Glomerular visceral epithelial cell (primary cell): ENCODE measurements around the gene SLCO3A1.

Experiments
- DNase-seq: peaks from one replicate; pipeline ENCODE4 v3.0.0-alpha.2; 2016; ENCODE audit errors: extremely low spot score

The SLCO3A1 gene

GRCh38 chr15:92100751-92101150 is 247.2 kb downstream of the SLCO3A1 start:
- no peak for DNase-seq

- DNase-seq, result no peak
Measured at GRCh38 chr15:92101708-92102394, 248.3 kb downstream of the SLCO3A1 start.

GRCh38 chr15:92102395-92102755 is 248.9 kb downstream of the SLCO3A1 start:
- DNase-seq, result no peak

DNA sequence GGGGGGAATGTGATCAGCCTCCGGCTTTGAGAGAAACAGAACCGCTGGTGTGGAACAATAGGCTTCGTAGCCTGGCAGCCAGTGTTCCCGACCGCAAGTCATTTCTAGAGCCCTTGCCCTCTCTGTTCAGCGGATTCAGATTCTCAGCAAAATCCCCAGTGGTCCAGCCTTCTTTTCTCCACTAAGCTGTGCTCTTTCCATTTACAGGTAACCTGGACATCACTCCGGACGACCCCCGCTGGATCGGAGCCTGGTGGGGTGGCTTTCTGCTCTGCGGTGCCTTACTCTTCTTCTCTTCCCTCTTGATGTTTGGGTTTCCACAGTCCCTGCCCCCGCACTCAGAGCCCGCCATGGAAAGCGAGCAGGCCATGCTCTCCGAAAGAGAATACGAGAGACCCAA is 250.6 kb downstream of the SLCO3A1 start:
- DNase-seq, result no peak

- no peak for DNase-seq
Measured at GRCh38 chr15:92105611-92106010, 252.1 kb downstream of the SLCO3A1 start.

DNA sequence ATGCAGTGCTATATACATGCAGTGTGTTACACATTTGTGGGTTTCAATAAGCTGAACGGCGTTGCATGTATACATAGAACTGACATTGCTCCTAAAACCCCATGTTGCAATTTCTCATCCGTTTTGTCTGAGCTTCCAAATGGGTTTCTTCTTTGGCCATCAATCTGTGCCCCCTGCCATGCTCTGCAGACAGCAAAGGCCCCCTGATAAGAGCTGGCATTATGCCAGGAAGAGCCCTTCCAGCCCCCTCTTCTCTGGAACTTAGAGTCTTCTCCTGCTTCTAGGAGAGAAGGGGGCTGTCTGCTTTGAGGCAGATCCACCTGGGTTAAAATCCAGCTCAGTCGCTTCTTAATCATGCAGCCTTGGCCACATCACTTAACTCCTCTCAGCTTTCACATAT is 254.0 kb downstream of the SLCO3A1 start:
- DNase-seq, result no peak

DNA sequence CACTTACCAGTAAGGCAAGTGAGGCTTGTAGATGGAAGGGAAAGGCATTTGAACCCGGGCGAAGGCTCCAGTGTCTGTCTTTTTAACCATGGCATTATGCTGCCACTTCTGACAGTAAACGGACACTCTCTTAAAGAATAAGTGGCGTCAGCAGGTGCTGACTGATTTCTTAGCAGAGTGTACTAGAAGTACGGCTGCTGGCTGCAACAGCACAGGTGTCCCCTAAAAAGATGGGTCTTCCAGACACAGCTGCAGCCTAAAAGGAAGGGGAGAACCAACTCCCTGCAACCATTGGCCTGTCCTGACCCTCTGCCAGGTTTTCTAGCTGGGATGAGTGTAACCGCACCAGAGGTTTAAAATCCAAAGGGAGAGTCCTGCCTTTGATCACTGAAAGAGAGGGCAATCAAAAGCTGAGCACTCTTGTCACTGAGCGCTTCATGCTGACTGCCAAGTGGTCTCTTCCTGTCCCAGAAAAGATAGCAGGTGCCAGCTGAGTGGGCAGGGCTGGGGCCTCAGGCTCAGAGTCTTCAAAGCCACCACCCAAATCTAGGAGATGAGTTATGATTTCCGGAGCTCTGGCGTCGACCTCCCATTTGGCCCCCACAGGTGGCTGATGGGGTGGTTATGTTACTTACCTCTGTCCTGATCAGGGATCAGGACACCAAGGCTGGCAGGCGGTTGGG is 255.8 kb downstream of the SLCO3A1 start:
- no peak for DNase-seq

GRCh38 chr15:92111291-92111690 is 257.8 kb downstream of the SLCO3A1 start:
- DNase-seq, result no peak

DNA sequence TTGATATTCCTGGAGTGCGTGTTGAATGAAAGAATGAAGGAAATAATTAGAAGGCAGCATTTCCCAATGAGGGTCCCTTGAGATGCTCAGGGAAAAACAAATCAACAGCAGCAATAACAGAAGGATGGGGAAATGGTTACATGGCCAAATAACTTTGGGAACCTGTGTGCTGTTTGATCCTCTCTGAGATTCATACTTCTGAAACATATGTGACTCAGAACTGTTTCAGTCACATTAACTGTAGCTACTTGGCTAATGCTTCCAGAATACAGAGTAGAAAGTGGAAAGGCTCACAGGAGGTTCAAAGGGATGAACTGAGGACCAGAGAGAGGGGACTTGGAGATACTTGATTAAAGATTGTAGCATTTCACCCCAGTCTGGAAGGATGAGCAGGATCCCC is 258.2 kb downstream of the SLCO3A1 start:
- DNase-seq, result no peak

GRCh38 chr15:92112180-92112579 is 258.7 kb downstream of the SLCO3A1 start:
- DNase-seq, result no peak

GRCh38 chr15:92112711-92113110 is 259.2 kb downstream of the SLCO3A1 start:
- DNase-seq, result no peak

- DNase-seq, result no peak
Measured at GRCh38 chr15:92113832-92114231, 260.3 kb downstream of the SLCO3A1 start.

DNA sequence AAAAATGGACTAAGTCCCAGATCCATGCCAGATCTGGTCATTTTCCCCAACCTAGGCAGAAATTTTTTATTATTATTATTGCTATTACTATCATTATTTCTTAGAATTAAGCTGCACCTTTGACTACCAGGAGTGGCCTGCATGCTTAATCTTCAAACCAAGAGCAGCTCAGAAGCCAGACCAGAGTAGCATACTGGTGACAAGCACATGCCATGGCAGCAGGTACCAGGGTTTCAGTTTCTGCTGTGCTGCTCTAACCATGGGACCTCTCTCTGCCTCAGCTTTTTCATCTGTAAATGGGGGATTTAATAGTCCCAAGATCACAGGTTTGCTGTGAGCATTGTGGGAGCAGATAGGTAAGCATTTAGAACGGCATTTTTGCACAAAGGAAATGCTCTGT is 262.3 kb downstream of the SLCO3A1 start:
- DNase-seq, result no peak

DNA sequence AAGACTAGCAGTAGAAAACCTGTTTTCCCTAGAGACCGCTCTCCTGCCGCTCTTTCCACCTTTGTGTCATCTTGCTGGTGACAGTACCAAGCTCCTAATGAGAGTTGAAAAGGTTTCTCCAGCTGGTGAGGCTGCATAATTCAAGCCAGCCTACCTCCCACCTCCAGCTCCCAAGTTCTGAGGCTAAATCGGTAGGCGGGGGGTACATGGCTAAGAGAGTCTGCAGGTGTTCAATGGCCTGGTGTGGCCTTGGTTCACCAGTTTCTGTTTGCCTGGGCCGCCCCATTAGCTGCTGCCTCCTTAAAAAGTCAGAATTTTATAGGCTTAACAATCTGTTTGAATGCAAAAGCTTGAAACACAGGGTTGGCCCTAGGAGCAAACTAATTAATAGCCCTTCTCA is 262.8 kb downstream of the SLCO3A1 start:
- no peak for DNase-seq

DNA sequence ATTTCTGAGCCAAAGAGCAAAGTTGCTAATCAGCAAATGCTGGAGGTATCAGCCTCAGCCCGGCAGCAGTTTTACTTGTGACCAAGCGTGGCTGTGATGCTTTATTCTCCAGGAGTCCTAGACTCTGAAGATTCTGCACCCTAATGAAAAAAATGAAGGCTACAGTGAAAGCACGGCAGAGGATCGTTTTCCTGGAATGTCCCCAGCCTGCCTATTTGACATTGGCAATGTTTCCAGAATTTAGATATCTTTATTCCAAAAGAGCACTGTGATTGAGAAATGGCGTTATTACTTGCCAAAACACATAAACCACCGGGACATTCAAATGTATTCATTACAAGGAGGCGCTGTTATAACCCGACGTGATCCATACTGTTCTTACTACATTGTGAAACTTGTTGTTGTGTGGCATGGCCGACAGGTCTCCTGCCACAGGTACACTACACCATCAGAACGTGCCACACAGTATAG is 263.8 kb downstream of the SLCO3A1 start:
- DNase-seq, result no peak

- DNase-seq, result no peak
Measured at GRCh38 chr15:92118162-92118935, 264.8 kb downstream of the SLCO3A1 start.

DNA sequence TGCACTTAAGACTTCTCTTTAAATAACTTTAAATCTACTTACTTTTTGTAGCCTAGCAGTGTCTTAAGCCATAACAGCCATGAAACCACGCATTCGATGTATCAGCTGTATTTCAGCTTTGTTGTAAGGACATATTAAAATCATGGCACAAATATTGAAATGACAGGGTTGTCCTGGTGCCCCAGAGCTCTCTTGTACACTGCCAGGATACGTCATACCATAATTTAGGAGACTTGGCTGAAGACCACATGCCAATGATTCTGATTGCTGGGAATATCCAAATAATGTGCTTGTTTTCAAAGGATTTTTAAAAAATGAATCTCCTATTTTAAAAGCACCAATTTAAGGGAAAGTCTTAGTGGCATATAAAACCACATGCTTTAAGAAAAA is 265.4 kb downstream of the SLCO3A1 start:
- DNase-seq, result no peak

DNA sequence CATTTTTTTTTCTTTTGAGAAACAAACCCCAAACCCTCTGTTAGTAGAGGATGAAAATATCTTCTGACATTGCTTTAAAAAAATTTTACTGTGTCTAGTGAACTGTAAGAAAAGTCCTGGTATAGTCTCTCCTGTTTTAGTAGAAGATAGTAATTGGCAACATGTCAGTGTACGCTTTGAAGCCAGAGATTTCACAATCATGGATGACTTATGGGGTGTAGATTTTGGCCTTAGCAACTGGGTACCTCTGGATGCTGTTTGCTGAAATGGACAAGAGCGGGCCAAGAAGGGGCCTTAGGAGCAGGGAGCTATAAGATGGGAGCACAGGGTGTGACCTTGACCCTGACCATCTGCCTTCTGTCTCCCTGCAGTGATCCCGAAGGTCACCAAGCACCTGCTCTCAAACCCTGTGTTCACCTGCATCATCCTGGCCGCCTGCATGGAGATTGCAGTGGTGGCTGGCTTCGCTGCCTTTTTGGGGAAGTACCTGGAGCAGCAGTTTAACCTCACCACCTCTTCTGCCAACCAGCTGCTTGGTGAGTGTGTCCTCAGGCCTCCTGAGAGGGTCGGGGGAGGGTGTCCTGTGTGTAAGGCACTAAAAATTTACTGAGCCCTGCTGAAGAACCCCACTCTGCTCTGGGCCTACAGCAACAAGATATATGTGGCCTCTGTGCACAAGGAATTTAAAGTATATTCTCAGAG is 266.7 kb downstream of the SLCO3A1 start:
- no peak for DNase-seq

DNA sequence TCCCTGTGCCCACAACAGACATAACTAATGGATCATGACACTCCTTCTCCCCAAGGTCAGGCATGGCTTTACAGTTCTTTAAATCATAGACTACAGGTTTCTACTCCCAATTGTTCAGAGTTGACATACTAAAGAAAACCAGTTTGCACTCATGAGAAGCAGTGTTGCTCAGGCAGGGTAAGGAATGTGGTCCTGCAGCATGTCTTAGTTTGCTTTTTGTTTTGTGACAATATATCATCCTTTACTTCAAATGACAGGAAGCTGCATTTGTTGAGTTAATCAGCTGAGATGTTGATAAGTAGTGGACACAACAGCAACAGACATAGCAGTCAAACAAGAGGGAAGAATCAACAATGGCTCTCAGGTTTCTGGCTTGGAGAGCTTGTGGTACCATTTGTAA is 267.5 kb downstream of the SLCO3A1 start:
- no peak for DNase-seq

DNA sequence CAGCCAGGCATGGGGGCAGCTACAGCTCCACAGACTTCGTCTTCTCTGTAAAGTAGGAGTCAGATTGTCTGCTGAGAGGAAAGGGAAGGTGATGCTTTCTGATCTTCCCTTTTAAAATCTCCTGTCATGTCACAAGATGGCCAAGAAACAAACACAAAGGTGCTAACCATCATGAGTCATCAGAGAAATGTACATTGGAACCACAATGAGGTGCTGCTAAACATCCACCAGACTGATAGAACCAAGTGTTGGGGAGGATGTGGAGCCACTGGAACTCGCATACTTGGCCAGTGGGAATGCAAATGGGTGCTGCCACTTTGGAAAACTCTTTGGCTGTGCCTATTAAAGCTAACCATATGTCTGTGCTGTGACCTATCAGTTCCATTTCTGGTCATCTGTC is 268.8 kb downstream of the SLCO3A1 start:
- DNase-seq, result no peak

DNA sequence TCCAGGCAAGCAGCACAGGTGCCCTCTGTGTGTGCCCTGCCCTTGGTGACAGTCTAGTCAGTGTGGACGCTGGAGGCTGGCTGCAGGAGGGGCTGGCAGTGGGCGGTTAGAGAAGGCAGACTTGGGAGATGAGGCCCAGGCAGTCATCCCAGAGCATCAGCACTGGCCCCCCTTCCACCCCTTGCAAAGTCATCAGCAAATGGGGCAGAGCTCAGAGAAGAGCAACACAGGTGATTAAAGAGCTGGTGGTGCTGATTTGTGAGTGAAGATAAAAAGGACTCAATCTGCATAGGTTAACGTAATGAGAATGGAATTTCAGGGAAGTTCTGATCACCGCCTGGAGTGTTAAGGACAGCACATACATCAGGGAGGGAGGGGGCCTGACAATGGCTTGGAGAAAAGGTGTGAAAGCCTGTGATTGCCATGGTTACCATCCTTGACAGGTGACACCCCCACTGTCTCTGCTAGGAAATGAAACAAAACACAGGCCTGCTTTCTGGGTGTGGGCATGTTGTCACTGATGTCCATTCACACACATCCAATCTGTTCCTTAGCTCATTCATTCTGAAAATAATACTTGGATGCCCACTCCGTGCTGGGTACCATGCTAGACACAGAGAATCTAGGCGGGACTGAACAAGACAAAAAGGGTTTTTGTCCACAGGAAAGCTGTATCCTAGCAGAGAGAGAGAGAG is 270.6 kb downstream of the SLCO3A1 start:
- DNase-seq, result no peak

DNA sequence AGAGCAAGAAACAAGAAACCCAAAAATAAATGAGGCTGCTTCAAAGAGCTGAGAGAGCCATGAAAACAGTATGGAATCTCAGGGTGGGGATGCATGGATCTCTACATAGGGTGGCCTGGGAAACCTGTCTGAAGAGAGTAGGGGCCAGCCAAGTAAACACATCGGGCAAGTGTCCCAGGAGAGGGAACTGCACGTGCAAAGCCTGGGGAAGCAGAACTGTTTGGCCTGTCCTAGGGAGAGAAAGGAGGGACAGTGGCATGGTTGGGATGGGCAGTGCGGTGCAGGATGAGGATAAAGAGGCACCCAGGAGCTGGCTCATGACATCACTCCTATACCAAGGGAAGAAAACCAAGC is 271.1 kb downstream of the SLCO3A1 start:
- DNase-seq, result no peak
